Activated CD8-positive, alpha-beta memory T cell treated with anti-CD3 and anti-CD28 coated beads for 36 hours (primary cell): ENCODE results near the gene BUB3. TPM values are rescaled to one million over a fixed set of nuclear protein-coding genes. Genes with fewer than 3 reads are reported as not detected.

Experiments
- CTCF ChIA-PET: fragments of 350-600 bp; sonication (Branson Sonifier 250); formaldehyde crosslinking; loops from one replicate; lab custom pipeline; 2021; ENCODE audit warnings: antibody characterized with exemption; lab: Charles Lee
- POLR2A ChIA-PET: fragments of 350-600 bp; sonication (Branson Sonifier 250); formaldehyde crosslinking; loops from one replicate; lab custom pipeline; 2021; ENCODE audit warnings: antibody characterized with exemption; lab: Charles Lee
- total RNA-seq, 2 experiments: library from RNA; stranded (reverse); gene quantifications; one replicate each; pipeline ENCODE4 v1.2.3, GENCODE V29; 2021

The BUB3 gene
- total RNA-seq: 100 to 1,000 TPM; 270 to 277 TPM

- ChIA-PET CTCF (interaction anchor here (1.0 to 1.2 kb wide), 2 partner anchors 9 to 12 kb away, joined by 3 to 4 read pairs; no protein-coding TSS in a partner anchor), POLR2A (interaction anchor here (0.6 to 1.5 kb wide), 6 partner anchors 17 to 1307 kb away, joined by 3 to 7 read pairs (median 4); partner anchors contain the start of genes ACADSB, IKZF5 and PSTK)
Measured at GRCh38 chr10:123154092-123154710, at the start of gene BUB3. Gene BUB3 (plus strand): TSS chr10:123154402. CDS start chr10:123154918, 516 bp downstream.

GRCh38 chr10:123109466-123109865 is 44.7 kb upstream of the BUB3 start:
- CTCF ChIA-PET: no interaction called here
- POLR2A ChIA-PET: no interaction called here

- ChIA-PET CTCF (no interaction called here), POLR2A (no interaction called here)
Measured at GRCh38 chr10:123117644-123118417, 36.4 kb upstream of the BUB3 start.

GRCh38 chr10:123119081-123119480 is 35.1 kb upstream of the BUB3 start:
- POLR2A ChIA-PET: no interaction called here
- CTCF ChIA-PET: no interaction called here

GRCh38 chr10:123126246-123126645 is 28.0 kb upstream of the BUB3 start:
- POLR2A ChIA-PET: no interaction called here
- CTCF ChIA-PET: no interaction called here

- ChIA-PET POLR2A (no interaction called here), CTCF (no interaction called here)
Measured at GRCh38 chr10:123129618-123130271, 24.5 kb upstream of the BUB3 start.

GRCh38 chr10:123132576-123133477 is 21.4 kb upstream of the BUB3 start:
- ChIA-PET CTCF (interaction anchor here (0.8 to 3.6 kb wide), 11 partner anchors 12 to 430 kb away, joined by 3 to 21 read pairs (median 4); no protein-coding TSS in a partner anchor), POLR2A (interaction anchor here (0.6 kb wide), 1 partner anchor 11 kb away, joined by 4 read pairs; no protein-coding TSS in a partner anchor)

GRCh38 chr10:123133541-123134342 is 20.5 kb upstream of the BUB3 start:
- POLR2A ChIA-PET: no interaction called here
- CTCF ChIA-PET: interaction anchor here (1.0 to 3.6 kb wide), 9 partner anchors 11 to 429 kb away, joined by 3 to 21 read pairs (median 4); no protein-coding TSS in a partner anchor

GRCh38 chr10:123134343-123134914 is 19.8 kb upstream of the BUB3 start:
- ChIA-PET CTCF (interaction anchor here (1.2 to 3.6 kb wide), 6 partner anchors 11 to 428 kb away, joined by 3 to 21 read pairs (median 6); no protein-coding TSS in a partner anchor), POLR2A (no interaction called here)

GRCh38 chr10:123134915-123135414 is 19.2 kb upstream of the BUB3 start:
- POLR2A ChIA-PET: no interaction called here
- CTCF ChIA-PET: interaction anchor here (2.3 to 3.6 kb wide), 3 partner anchors 10 to 424 kb away, joined by 9 to 21 read pairs (median 11); no protein-coding TSS in a partner anchor

- POLR2A ChIA-PET: no interaction called here
- CTCF ChIA-PET: no interaction called here
Measured at GRCh38 chr10:123135415-123136141, 18.6 kb upstream of the BUB3 start, which contains the start of gene HMX3. Gene HMX3 (plus strand): TSS chr10:123135970. CDS start chr10:123136051, 81 bp downstream.

GRCh38 chr10:123136221-123136805 is 17.9 kb upstream of the BUB3 start:
- POLR2A ChIA-PET: no interaction called here

GRCh38 chr10:123136806-123137642 is 17.2 kb upstream of the BUB3 start:
- CTCF ChIA-PET: interaction anchor here (1.1 kb wide), 1 partner anchor 15 kb away, joined by 4 read pairs; no protein-coding TSS in a partner anchor
- POLR2A ChIA-PET: interaction anchor here (0.6 kb wide), 1 partner anchor 17 kb away, joined by 3 read pairs; no protein-coding TSS in a partner anchor

More at GRCh38 chr10:123136221-123136805, 17.9 kb upstream of the BUB3 start:
- CTCF ChIA-PET: interaction anchor here (1.1 kb wide), 1 partner anchor 15 kb away, joined by 4 read pairs; no protein-coding TSS in a partner anchor

GRCh38 chr10:123139165-123139520 is 15.1 kb upstream of the BUB3 start:
- ChIA-PET CTCF (interaction anchor here (2.0 kb wide), 1 partner anchor 12 kb away, joined by 8 read pairs; no protein-coding TSS in a partner anchor), POLR2A (no interaction called here)
